ENCODE results near the gene CAMKK1. TPM values are rescaled to one million over a fixed set of nuclear protein-coding genes. Genes with fewer than 3 reads are reported as not detected.

The CAMKK1 gene
- total RNA-seq, 1 donor from 2014 or later: 3.4 TPM

DNA sequence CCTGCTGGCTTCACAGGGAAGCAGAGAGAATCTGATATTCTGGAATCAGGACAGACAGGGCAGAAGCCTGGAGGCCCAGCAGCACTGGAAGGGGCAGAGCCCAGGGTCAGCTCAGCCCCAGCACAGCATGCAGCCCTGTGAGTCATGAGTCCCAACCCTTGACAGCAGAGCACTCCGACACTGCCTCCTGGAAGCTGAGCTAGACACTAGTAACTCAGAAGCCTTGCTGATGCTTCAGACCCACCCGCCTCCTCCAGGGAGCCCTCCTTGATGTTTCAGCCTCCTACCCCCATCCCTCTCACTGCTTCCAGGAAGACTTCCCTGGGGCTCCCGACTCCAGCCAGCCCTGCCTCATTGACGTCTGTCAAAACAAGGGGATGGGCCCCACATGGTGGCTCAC lies 6.9 kb downstream of the CAMKK1 start:
- DNase-seq (no peak), ATAC-seq (no peak)
- intact Hi-C loops (cut with micrococcal nuclease): no loop called here

DNA sequence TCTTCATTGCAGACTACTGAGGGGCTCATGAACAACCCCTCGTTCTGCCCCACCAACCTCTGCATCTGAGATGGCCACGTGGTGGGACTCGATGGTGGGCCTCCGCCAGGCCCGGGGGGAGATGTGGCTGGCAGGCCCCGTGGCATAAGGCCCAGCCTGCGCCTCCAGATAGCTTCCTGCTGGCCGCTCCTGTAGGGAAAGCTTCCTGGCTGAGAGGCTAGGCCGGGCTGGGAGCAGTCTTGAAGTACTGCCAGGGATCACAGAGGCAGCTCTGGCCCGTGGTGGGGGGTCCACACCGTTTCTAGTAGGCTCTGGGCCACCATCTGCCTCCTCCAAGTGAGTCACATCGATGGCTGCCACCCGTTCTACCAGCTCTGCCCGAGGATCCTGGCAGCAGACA lies 7.6 kb downstream of the CAMKK1 start:
- DNase-seq (no peak), ATAC-seq (no peak)
- intact Hi-C loops (cut with micrococcal nuclease): no loop called here

GRCh38 chr17:3884188-3884587 lies 8.7 kb downstream of the CAMKK1 start:
- DNase-seq (no peak), ATAC-seq (no peak)
- intact Hi-C loops (cut with micrococcal nuclease): no loop called here

- intact Hi-C loops (cut with micrococcal nuclease): no loop called here
- no peak for ATAC-seq
- DNase-seq: no peak
Observed at GRCh38 chr17:3882276-3882675, 10.6 kb downstream of the CAMKK1 start.

DNA sequence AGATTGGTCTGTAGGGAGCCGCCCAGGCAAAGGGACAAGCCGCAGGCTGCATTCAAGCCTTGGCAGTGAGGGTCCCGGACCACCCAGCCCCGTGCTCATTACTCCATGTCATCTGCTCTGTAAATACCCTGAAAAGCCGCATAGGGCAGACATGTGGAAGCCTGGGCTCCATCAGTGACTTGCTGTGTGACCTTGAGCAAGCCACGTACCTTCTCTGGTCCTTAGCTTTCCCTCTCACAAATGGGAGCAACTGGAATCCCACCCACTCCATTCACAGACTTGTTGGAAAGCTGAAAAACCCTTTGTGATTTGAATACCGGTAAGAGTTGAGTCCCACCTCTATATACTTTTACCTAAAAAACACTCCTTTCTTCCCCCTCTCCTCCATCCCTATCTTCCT lies 11.9 kb downstream of the CAMKK1 start:
- ATAC-seq (no peak), DNase-seq (no peak)
- intact Hi-C loops (cut with micrococcal nuclease): no loop called here

DNA sequence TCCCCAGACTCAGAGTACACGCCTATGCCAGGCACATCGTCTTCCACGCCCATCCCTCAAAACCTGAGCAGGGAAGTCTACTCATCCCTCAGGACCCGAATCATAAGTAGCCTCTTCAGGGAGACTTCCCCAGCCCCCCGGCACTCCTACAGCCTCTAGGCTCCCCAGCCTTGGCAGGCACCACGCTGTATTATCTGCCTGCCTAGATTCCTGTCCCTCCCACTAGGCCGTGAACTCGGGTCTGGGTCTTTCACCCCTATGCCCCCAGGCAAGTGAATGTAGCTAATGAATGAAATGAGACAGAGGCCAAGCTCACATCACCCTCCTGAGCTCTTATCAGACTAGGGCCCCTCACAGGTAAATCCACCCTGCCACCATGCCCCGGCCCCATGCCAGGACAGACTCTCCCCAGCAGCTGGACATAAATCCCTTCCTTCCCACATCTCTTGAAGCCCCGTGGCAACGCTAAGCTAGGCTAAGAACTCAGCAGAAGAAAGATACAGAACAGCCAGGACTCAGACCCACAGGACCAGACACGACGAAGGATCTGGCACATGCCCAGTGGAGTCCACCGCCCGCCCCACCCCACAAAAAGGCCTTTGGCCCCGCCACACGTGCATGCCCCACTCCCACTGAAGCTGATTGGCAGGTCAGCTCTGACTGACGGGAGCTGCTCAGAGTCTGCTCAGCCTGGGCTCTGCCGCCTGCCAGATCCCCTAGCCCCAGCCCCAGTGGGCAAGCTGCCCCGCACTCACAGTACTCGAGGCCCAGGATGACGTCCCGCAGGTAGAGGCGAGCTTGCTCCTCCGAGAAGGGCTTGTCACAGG lies 13.0 kb downstream of the CAMKK1 start:
- ATAC-seq (peak; percentile 51), DNase-seq (no peak)
- intact Hi-C loops (cut with micrococcal nuclease): loop anchor here (10.0 kb wide), 1 partner anchor 115 kb away; no protein-coding TSS in a partner anchor

- ATAC-seq: peak; percentile 79
- intact Hi-C loops (cut with micrococcal nuclease): loop anchor here (10.0 kb wide), 1 partner anchor 116 kb away; no protein-coding TSS in a partner anchor
- peak; percentile 59 for DNase-seq
Observed at GRCh38 chr17:3879186-3879585, 13.7 kb downstream of the CAMKK1 start.

- intact Hi-C loops (cut with micrococcal nuclease): loop anchor here (10.0 kb wide), 1 partner anchor 118 kb away; no protein-coding TSS in a partner anchor
- ATAC-seq: peak; percentile 46
- DNase-seq: no peak
Observed at GRCh38 chr17:3877220-3877619, 15.6 kb downstream of the CAMKK1 start.

DNA sequence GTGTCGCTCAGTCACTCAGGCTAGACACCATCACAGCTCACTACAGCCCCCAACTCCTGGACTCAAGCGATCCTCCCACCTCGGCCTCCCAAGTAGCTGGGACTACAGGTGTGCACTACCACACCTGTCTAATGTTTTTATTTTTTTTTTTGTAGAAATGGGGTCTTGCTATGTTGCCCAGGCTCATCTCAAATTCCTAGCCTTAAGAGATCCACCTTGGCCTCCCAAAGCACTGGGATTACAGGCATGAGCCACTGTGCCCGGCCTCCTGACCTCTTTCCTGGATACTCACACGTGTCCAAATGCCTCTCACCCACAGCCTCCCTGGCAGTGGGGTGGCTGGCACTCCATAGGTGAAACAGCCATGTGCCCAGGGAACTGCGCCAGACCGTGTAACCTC lies 17.5 kb downstream of the CAMKK1 start:
- intact Hi-C loops (cut with micrococcal nuclease): loop anchor here (10.0 kb wide), 1 partner anchor 119 kb away; no protein-coding TSS in a partner anchor
- DNase-seq (no peak), ATAC-seq (no peak)

GRCh38 chr17:3873862-3874261 lies 19.0 kb downstream of the CAMKK1 start:
- ATAC-seq (no peak), DNase-seq (no peak)
- intact Hi-C loops (cut with micrococcal nuclease): loop anchor here (10.0 kb wide), 1 partner anchor 121 kb away; no protein-coding TSS in a partner anchor

DNA sequence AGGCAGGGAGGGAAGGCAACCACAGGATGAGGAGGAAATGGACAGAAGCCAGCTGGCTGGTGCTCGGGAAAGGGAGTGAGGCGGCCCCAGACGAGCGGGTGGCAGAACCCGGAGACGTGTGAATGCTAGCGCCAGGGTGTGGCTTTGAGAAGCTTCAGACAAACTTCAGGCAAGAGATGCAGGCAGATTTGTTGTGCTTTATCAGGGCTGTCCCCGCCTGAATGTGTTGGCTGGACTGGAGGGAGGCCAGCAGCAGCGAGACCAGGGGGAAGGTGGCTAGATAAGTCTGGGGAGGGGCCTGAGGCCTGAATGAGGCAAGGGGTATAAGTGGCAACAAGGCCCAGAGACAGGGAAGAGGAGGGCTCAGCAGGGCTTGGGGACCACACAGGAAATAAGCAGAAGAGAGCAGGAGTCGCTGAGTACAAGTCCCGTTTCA lies 22.0 kb downstream of the CAMKK1 start:
- peak; percentile 45 for DNase-seq
- peak; percentile 69 for ATAC-seq
- intact Hi-C loops (cut with micrococcal nuclease): loop anchor here (10.0 kb wide), 1 partner anchor 124 kb away; no protein-coding TSS in a partner anchor

DNA sequence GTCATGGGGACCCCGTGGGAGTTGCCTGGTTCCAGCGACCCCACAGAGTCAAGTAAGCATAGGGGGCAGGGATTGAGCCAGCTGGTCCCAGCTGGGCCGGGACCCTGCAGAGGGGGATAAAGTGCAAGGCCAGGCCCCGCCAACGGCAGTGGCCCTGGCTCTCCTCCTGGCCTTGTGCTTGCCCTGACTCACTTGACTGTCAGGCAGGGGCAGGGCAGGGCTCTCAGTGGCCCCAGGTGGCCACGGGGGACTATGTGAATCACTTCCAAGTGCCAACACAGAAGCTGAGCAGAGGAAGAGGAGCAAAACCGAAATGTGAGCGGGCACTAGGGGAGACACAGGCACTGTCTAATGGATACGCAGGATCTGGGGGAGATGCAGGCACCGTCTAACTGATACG lies 25.2 kb downstream of the CAMKK1 start:
- ATAC-seq (no peak), DNase-seq (no peak)
- intact Hi-C loops (cut with micrococcal nuclease): no loop called here

GRCh38 chr17:3867106-3867505 lies 25.7 kb downstream of the CAMKK1 start:
- no peak for DNase-seq
- intact Hi-C loops (cut with micrococcal nuclease): no loop called here
- ATAC-seq: no peak

DNA sequence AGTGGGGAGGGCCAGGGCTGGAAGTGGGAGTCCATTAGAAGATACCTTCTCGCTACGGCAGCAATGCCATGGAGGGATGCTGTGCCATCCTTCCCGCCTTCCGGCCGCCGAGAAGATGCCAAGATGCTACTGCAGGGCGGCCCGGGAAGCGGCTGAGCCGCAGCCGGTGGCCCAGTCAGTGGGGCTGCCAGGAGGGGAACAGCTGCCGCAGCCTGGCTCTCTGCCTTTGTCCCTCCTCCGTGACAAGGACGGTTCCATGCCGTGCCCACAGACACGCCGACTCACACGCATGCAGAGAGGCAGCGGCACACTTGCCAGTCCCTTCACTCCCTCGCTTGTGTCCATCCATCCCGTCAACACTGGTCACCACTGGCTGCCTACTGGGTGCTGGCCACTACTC lies 26.6 kb downstream of the CAMKK1 start:
- no peak for DNase-seq
- intact Hi-C loops (cut with micrococcal nuclease): no loop called here
- ATAC-seq: no peak

GRCh38 chr17:3865176-3865575 lies 27.7 kb downstream of the CAMKK1 start:
- DNase-seq (peak; percentile 50), ATAC-seq (peak; percentile 68)
- intact Hi-C loops (cut with micrococcal nuclease): no loop called here

- no peak for DNase-seq
- ATAC-seq: no peak
- intact Hi-C loops (cut with micrococcal nuclease): no loop called here
Observed at GRCh38 chr17:3864534-3864933, 28.3 kb downstream of the CAMKK1 start.

- DNase-seq (no peak), ATAC-seq (no peak)
- intact Hi-C loops (cut with micrococcal nuclease): no loop called here
Observed at GRCh38 chr17:3861761-3862681, 30.8 kb downstream of the CAMKK1 start.

DNA sequence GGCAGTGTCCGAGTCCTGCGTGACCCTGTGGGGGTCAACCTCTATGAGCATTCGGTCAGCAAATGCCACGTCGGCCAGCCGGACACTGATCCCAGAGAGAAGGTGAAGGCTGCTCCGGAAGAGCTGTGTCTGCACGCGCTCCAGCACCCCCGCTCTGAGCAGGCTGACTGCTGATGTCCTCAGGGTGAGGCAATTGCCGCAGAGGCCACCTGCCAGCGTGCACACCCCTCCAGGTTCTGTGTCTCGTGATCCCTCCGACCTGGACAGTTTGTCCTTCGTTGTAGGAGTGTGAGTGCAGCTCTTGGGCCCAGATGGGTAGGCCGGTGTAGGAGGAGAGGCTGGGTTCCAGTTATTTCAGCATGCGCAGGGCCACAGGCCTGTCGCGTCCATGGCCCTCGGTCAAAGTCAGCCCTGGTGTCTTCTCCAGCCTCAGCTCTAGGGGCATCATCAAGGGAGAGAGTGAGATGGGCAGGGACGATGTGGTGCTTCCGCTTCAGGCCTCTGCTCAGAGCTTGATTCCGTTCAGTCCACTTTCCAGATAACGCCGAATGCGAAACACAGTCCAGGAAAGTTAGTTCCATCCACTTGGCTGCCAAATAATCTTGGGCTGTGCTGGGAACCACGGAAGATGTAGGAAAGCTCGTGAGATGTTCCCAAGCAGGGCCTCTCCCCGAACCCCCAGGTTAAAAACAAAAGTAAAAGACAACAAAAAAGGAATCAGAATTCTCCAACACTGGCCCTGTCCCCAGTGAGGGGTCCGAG lies 31.7 kb downstream of the CAMKK1 start:
- ATAC-seq: no peak
- intact Hi-C loops (cut with micrococcal nuclease): no loop called here
- no peak for DNase-seq

GRCh38 chr17:3859940-3860339 lies 32.9 kb downstream of the CAMKK1 start:
- intact Hi-C loops (cut with micrococcal nuclease): no loop called here
- no peak for DNase-seq
- no peak for ATAC-seq
